ENCODE data around the gene NEDD4.
"Not testable (repeated sequence)": the region's sequence is repeated elsewhere in the genome, so short reads cannot be mapped to it uniquely, and the experiment has no call there.

NEDD4 gene

GRCh38 chr15:56003777-56004176 lies 10.4 kb upstream of the NEDD4 start:
- DNase-seq = not testable (repeated sequence)

DNA sequence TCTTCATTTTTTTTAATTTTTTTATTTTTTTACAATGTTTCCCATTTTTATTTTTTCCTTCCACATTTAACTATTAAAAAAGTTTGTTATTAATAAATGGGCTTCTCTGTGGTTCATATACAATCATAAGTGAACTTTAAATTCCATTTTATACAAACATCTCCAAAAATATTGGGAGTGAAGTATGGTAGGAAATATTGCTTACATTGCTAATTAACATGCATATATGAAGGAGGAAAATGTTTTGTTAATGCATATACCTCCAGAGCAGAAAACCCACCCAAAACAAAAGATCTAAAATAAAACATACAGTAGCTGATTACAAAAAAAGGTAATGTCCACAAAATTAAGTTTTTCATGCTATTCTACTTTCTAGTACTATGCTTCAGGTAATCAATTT lies 9.9 kb upstream of the NEDD4 start:
- not testable (repeated sequence) for DNase-seq

- DNase-seq = no peak
Measured at GRCh38 chr15:56001471-56002078, 8.2 kb upstream of the NEDD4 start.

GRCh38 chr15:55999658-56000057 lies 6.2 kb upstream of the NEDD4 start:
- DNase-seq = no peak

DNA sequence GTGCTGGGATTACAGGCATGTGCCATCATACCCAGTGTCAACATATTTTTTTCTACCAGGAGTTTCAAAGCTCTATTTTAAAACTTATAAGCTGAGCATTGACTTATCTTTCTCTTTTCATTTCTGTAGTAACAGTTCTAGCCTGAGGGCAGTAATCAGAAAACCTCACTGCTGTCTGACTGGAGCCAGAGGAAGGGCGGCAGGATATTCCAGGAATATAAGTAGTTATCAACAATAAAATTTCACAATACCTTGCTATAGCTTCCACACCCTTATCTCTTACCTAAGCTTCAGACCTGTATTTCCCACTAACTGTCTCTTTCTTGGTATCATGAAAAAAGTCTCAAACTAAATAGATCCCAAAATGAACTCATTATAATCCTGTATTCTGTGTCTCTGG lies 5.1 kb upstream of the NEDD4 start:
- DNase-seq = no peak

DNA sequence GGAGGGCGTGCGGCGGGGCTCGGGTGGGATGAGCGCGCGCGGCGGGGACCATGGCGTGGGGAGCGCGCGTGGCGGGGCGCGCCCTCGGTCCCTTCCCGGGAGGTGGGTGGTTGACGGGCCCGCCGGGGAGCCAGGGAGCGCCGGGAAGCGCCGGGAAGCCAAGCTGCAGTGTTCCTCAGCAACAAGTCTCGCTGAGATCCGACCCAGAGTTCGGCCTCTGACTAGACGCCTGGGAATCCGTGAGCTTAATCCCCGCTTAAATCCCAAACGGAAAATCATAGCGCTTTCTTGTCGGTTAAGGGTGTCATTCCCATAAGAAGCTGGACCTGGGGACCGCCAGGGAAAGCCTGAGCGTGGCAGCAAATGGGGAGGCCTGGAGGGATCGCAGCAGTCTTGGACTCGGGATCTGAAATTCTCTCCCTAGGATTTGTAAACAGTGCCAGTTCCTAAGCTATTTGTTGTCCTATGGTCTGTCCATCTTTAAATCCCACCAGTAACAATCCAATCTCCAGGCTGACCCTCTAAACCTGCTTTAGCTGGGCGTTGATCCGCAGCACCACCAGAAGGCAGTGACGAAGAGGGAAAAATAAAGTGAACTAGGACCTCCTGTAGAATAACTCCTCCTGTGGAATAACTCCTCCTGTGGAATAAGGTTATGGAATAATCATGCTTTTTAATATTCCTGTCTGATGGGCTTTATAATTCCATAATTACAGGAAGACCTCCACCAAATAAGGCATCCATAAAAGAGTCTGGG lies 570 bp upstream of the NEDD4 start:
- DNase-seq = peak; percentile 22

DNA sequence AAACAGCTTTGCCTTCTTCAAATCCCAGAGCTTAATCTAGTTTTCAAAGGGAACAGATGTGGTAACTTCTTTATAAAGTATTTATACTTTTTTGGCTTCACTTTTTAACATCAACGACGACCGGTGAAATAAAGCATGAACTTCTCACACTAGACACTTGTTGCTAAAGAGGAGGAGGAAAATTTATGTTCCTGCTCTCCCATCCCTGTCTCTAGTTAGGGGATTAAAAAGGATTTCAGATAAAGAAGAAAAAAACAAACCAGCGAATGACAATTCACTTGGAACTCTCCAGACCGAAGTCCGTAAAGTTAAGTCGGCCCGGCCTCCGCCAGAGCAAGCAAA lies 672 bp downstream of the NEDD4 start:
- DNase-seq = no peak

GRCh38 chr15:55991802-55992768 lies 1.3 kb downstream of the NEDD4 start:
- DNase-seq = no peak

GRCh38 chr15:55990998-55991397 lies 2.4 kb downstream of the NEDD4 start:
- no peak for DNase-seq

DNA sequence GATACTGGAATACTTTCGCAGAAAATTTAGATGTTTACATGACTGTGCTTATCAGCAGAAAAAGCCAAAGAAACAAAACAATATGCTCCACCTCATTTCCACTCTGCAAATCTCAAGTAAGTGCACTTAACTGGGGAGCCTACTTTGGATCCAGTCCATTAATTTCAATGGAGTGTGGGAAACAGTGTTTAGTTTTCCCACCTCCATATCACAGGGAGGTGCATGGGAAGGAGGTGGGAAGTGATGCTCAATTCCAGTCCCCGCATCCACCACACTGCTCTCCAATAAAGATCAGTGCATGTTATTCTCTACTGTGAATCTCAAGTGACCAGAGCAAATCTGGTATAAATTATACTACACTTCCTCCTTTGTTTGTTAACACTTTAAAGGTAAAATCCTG lies 2.9 kb downstream of the NEDD4 start:
- DNase-seq = no peak

- DNase-seq = no peak
Measured at GRCh38 chr15:55989383-55989782, 4.0 kb downstream of the NEDD4 start.

DNA sequence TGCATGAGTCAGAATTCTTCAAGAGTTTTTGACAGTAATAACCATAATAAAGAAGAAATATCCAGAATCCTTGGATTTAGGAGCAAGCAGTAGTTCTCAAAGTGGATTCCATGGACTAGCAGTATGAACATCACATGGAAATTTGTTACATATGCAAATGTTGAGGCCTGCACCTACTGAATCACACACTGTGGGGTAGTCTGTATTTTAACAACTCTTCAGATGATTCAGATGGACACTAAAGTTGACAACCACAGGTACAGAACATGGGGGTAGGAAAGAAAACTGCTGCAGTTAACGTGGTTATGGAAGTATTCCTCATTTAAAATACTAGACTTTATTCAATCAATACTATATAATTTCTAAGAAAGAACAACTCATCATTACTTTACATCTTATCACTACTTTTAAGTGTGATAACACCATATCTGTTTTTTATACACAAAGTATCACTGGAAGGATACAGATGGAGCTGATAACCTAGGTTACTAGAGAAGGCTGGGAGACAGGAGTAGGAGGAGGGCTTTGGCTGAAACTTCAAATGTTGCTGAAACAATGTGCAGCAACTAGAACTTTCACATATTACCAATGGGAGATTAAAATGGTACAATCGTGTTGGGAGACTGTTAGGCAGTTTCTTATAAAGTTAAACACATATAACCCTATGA lies 11.7 kb downstream of the NEDD4 start:
- no peak for DNase-seq

- DNase-seq = no peak
Measured at GRCh38 chr15:55980511-55980910, 12.9 kb downstream of the NEDD4 start.

DNA sequence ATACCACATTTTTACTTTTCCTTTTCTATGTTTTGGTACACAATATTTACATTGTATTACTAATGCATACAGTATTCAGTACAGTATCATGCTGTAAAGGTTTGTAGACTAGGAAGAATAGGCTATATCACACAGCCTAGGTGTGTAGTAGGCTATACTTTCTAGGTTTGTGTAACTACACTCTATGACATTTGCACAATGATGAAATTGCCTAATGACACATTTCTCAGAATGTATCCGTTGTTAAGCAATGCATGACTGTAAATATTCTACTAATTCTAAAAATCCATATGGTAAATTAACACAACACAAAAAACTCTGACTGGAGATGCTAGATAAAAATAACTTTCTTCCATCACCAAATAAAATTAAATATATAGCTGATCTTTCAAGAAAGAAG lies 16.2 kb downstream of the NEDD4 start:
- DNase-seq = no peak

DNA sequence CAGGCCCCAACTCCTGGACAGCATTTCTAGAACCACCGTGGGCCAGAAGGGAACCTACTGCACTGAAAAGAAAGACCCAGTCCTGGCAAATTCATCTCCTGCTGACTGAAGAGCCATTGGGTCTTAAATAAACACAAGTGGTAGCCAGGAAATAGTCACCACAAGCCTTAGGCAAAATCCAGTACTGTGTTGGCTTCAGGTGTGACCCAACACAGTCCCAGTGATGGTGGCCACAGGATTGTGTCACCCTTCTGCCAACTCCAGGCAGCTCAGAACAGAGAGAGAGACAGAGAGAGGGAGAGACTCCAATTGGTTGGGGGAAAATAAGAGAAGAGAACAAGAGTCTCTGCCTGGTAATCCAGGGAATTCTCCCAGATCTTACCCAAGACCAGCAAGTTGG lies 23.1 kb downstream of the NEDD4 start:
- no peak for DNase-seq

- no peak for DNase-seq
Measured at GRCh38 chr15:55969582-55969981, 23.8 kb downstream of the NEDD4 start.

- no peak for DNase-seq
Measured at GRCh38 chr15:55968923-55969322, 24.5 kb downstream of the NEDD4 start.

DNA sequence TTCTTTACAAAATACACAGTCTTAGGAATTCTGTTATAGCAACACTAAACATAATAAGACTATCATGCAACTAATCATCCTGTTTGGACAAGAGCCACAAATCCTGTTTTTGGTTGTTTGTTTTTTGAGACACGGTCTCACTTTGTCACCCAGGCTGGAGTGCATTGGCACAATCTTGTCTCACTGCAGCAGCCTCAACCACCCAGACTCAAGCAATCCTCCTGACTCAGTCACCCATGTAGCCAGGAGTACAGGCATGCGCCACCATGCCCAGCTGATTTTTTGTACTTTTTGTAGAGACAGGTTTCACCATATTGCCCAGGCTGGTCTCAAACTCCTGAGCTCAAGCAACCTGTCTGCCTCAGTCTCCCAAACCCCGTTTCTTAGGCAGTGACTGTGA lies 28.3 kb downstream of the NEDD4 start:
- no peak for DNase-seq

GRCh38 chr15:55960946-55961345 lies 32.5 kb downstream of the NEDD4 start:
- DNase-seq = no peak

DNA sequence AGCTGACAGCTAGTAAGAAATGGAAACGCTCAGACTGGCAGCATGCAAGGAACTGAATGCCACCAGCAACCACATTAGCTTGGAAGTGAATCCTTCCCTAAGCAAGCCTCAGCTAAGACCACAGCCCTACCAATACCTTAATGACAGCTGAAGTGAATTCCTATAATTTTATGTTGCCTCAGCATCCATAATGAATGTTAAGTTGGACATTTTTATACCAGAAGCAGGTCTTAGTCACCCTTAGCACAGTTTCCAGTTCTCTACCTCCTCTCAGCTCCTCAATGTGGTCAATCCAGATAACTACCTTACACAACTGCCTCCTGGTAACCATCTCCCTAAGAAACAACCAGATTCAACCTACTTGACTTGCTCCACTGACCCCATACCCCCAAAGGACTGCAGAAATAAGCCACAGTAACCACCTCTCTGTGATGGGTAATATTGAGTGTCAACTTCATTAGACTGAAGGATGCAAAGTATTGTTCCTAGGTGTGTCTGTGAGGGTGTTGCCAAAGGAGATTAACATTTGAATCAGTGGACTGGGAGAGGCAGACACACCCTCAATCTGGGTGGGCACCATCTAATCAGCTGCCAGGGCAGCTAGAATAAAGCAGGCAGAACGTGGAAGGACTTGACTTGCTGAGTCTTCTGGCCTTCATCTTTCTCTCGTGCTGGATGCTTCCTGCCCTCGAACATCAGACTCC lies 33.5 kb downstream of the NEDD4 start:
- DNase-seq = no peak

DNA sequence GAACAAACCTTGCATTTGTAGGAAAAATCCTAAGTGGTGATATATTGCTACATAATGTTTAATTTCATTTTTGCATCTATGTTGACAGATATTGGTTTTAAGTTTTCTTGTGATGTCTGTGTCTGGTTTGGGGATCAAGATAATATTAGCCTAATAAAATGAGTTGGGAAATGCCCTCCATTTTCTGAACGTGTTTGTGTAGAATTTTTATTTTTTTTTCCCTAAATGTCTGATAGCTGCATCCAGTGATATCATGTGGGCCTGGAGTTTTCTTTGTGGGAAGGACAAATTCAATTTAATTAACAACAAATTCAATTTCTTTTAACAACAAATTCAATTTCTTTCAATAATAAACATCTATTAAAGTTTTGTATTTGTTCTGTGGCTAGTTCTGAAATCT lies 35.1 kb downstream of the NEDD4 start:
- DNase-seq = no peak

GRCh38 chr15:55954862-55955605 lies 38.4 kb downstream of the NEDD4 start:
- no peak for DNase-seq

Measured in NCI-H1092 (cell line).